Body of pancreas (tissue), 4 donors: Measurements from ENCODE around the gene HERC3. TPM values are rescaled to one million over a fixed set of nuclear protein-coding genes. Genes with fewer than 3 reads are reported as not detected.
A peak's percentile ranks its signal among the peaks of the same experiment; 100 is the strongest.

ENCODE experiments used
- ATAC-seq: fragments of 150-250 bp; one replicate; pipeline ENCODE4 v1.9.1; 2016
- DNase-seq, 4 donors: peaks; one replicate each; pipeline ENCODE4 v3.0.0-alpha.2; 2019
- H3K27ac ChIP-seq, 4 donors: fragments of 200-600 bp; sonication (generic); 1 replicate in 3 of 4; 2 replicates in 1 of 4; pipeline versions ENCODE4 v1.5.1 to v1.6.1; 2016 to 2019; ENCODE audit warnings: mild to moderate bottlenecking in 1 of 4, mixed read lengths in 1 of 4, moderate library complexity in 1 of 4
- H3K27me3 ChIP-seq, 2 donors: fragments of 200-600 bp; sonication (generic); one replicate each; pipeline ENCODE4 v1.6.0; 2016; ENCODE audit warnings: mild to moderate bottlenecking in 1 of 2
- H3K36me3 ChIP-seq, 2 donors: fragments of 200-600 bp; sonication (generic); replicated peaks in 1 of 2; 2 replicates each; pipeline ENCODE4 v1.5.1; 2016; ENCODE audit warnings: low read depth in 2 of 2; ENCODE audit not compliant: insufficient read depth in 1 of 2
- H3K4me1 ChIP-seq: fragments of 200-600 bp; sonication (generic); one replicate; pipeline ENCODE4 v1.6.0; 2016
- H3K4me3 ChIP-seq, 2 donors: fragments of 200-600 bp; sonication (generic); 1 replicate in 1 of 2; 2 replicates in 1 of 2; pipeline ENCODE4 v1.5.1; 2016 to 2019
- H3K9me3 ChIP-seq, 3 donors: fragments of 200-600 bp; sonication (generic); 1 replicate in 2 of 3; 2 replicates in 1 of 3; pipeline ENCODE4 v1.5.1; 2016
- CTCF ChIP-seq, 7 experiments: fragments of 450-650 bp in 4 of 7; fragments of 200-600 bp in 3 of 7; sonication (generic) in 3 of 7; IDR thresholded peaks; one replicate each; pipeline ENCODE4 v1.5.1; 2016 to 2019; ENCODE audit warnings: antibody characterized with exemption in 7 of 7
- POLR2A ChIP-seq, 3 donors: fragments of 450-650 bp; IDR thresholded peaks; one replicate each; pipeline ENCODE4 v1.6.1; 2016; ENCODE audit warnings: antibody characterized with exemption in 3 of 3, mild to moderate bottlenecking in 2 of 3
- WGBS, 2 donors: methylation state at CpG; one replicate each; pipeline ENCODE4 v1.1.5; 2017; 5-methylcytosine and 5-hydroxymethylcytosine counted together
- intact Hi-C: fragments of 100-400 bp; cut with DNase I; formaldehyde crosslinking; loops from one replicate; pipeline ENCODE4 v1.15.1; 2023
- total RNA-seq, 2 donors: library from RNA; depleted of rRNA; stranded (reverse); fragments of >200 nt; gene quantifications; one replicate each; pipeline ENCODE4 v1.1.0, GENCODE V29; 2016

Gene HERC3
- total RNA-seq, 2 donors from 2014 or later: 10.9 to 19.5 TPM

GRCh38 chr4:88732714-88733368 is 140.6 kb downstream of the HERC3 start:
- no peak for DNase-seq
- Histone ChIP-seq H3K9me3 (no peaks in the 10 kb centered on the region), H3K27me3 (no peaks in the 10 kb centered on the region), H3K36me3 (peaks cover 12 to 13% of the 10 kb centered on the region in 2 donors), H3K4me3 (no peak overlapping the region), H3K4me1 (peaks cover 36% of the 10 kb centered on the region), H3K27ac (no peak overlapping the region)
- no peak for ATAC-seq
- intact Hi-C loops: no loop called here
- TF ChIP-seq POLR2A (IDR thresholded peaks at IDR 0.05): no peak
- TF ChIP-seq CTCF (IDR thresholded peaks at IDR 0.05): no peak
- 91 to 93% methylated on average over 5 of the region's 5 CpGs for WGBS, 2 donors

DNA sequence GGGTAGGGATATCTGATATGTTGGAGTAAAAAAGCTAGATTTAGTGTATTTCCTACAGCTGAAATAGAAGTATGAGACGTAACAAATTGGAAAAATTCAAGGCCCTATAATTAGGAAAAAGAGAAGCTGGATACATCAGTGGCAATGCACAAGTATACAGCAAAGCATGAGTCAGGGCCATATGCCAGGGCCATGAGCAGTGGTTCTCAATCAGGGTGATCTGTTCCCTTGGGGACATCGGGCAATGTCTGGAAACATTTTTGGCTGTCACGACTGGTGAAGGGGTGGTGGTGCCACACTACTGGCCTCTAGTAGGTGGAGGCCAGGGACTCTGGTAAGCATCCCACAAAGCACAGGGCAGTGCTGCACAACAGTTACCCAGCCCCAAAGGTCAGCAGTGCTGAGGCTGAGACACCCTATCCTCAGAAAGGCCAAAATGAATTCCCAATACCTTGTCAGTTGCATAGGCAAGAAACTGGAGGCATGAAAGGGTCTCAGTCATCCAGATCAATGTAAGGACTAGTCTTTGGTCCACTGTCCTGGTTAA is 142.2 kb downstream of the HERC3 start:
- peaks cover 50% of the 10 kb centered on the region for H3K4me1 ChIP-seq
- no peaks in the 10 kb centered on the region for H3K27me3 ChIP-seq
- TF ChIP-seq CTCF (IDR thresholded peaks at IDR 0.05) (no peak), POLR2A (IDR thresholded peaks at IDR 0.05) (no peak)
- intact Hi-C loops: no loop called here
- no peaks in the 10 kb centered on the region for H3K9me3 ChIP-seq
- ATAC-seq: no peak
- peak overlapping the region in 3 of 4 donors; percentile 31 to 77 (median 51) for H3K27ac ChIP-seq
- peaks cover 4 to 7% of the 10 kb centered on the region in 2 donors for H3K36me3 ChIP-seq
- H3K4me3 ChIP-seq: no peak overlapping the region
- 84 to 94% methylated on average over 3 of the region's 3 CpGs for WGBS, 2 donors
- no peak for DNase-seq

- peaks cover 55% of the 10 kb centered on the region for H3K4me1 ChIP-seq
- DNase-seq (no peak), ATAC-seq (peak; percentile 36)
- H3K27me3 ChIP-seq: no peaks in the 10 kb centered on the region
- 4 to 17% methylated on average over 1 of the region's 1 CpG for WGBS, 2 donors
- intact Hi-C loops: no loop called here
- no peaks in the 10 kb centered on the region for H3K9me3 ChIP-seq
- TF ChIP-seq CTCF (IDR thresholded peaks at IDR 0.05): no peak
- no peak for TF ChIP-seq POLR2A (IDR thresholded peaks at IDR 0.05)
- H3K27ac ChIP-seq: peak overlapping the region in 2 of 4 donors; percentile 54 to 77
- H3K4me3 ChIP-seq: no peak overlapping the region
- peaks cover 1 to 3% of the 10 kb centered on the region in 2 donors for H3K36me3 ChIP-seq
Measured at GRCh38 chr4:88735564-88735963, 143.3 kb downstream of the HERC3 start.

DNA sequence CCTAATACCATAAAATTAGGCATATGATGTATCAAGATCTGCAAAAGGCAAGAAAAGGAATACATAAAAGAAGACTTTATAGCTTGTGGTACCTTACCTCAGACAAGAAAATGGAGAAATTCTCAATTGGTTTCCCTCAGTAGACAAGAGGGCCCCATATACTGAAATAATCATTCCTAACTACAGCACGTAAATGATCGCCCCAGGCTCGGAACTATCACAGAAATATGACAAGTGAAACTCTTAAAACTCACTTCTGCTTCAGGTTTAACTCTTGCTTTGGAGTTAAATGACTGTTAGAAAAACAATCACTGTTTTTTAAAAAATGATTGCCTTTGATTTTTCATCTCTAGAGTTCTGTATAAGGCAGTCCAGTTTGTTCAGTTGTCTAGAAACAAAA is 144.0 kb downstream of the HERC3 start:
- H3K4me1 ChIP-seq: peaks cover 55% of the 10 kb centered on the region
- no peaks in the 10 kb centered on the region for H3K27me3 ChIP-seq
- WGBS, 2 donors: 54 to 59% methylated on average over 3 of the region's 3 CpGs
- H3K36me3 ChIP-seq: no peaks in the 10 kb centered on the region
- no peak for ATAC-seq
- H3K4me3 ChIP-seq: no peak overlapping the region
- intact Hi-C loops: no loop called here
- peak overlapping the region in 3 of 4 donors; percentile 31 to 77 (median 54) for H3K27ac ChIP-seq
- DNase-seq: no peak
- TF ChIP-seq POLR2A (IDR thresholded peaks at IDR 0.05): no peak
- no peak for TF ChIP-seq CTCF (IDR thresholded peaks at IDR 0.05)
- H3K9me3 ChIP-seq: no peaks in the 10 kb centered on the region
